Muscle of leg (tissue), 16 donors: ENCODE data around the gene TAF1B. TPM values are rescaled to one million over a fixed set of nuclear protein-coding genes. Genes with fewer than 3 reads are reported as not detected.

Source experiments
- DNase-seq: peaks from one replicate; pipeline ENCODE4 v3.0.0; 2013
- H3K27ac ChIP-seq: one replicate; pipeline ENCODE4 v1.5.1; 2013; ENCODE audit warnings: mild to moderate bottlenecking, low read length, control low read depth
- H3K27me3 ChIP-seq: one replicate; pipeline ENCODE4 v1.6.1; 2013; ENCODE audit warnings: low read length; ENCODE audit not compliant: control insufficient read depth, insufficient read depth
- H3K36me3 ChIP-seq: one replicate; pipeline ENCODE4 v1.6.1; 2013; ENCODE audit warnings: low read length; ENCODE audit not compliant: control insufficient read depth, insufficient read depth
- H3K4me1 ChIP-seq: one replicate; pipeline ENCODE4 v1.6.1; 2013; ENCODE audit warnings: low read length; ENCODE audit not compliant: control insufficient read depth, insufficient read depth
- H3K4me3 ChIP-seq: one replicate; pipeline ENCODE4 v1.5.1; 2013; ENCODE audit warnings: low read length, control low read depth
- H3K9me3 ChIP-seq: replicated peaks from 2 replicates; pipeline ENCODE4 v1.6.1; 2013; ENCODE audit warnings: low read depth, low read length; ENCODE audit not compliant: control insufficient read depth
- WGBS: methylation state at CpG from one replicate; pipeline ENCODE4 v1.1.5; 2013; ENCODE audit warnings: missing lambda C conversion rate; ENCODE audit not compliant: insufficient coverage; 5-methylcytosine and 5-hydroxymethylcytosine counted together
- long read RNA-seq, 11 donors: transcript quantifications; one replicate each; lab custom pipeline, GENCODE V29; 2026
- polyA plus RNA-seq, 8 donors: library from polyadenylated mRNA; unstranded; fragments of 120-200 nt; gene quantifications; one replicate each; pipeline versions ENCODE4 v1.2.1 to v1.2.3, GENCODE V29; 2013; ENCODE audit warnings: inconsistent platforms in 1 of 8, low replicate concordance in 1 of 8; ENCODE audit not compliant: insufficient read length in 8 of 8, insufficient read depth in 1 of 8
- total RNA-seq: library from RNA; stranded (reverse); fragments of 120-200 nt; gene quantifications from one replicate; pipeline ENCODE4 v1.2.4, GENCODE V29; 2013

Gene TAF1B
- total RNA-seq (12.9 TPM), polyA plus RNA-seq (10 to 100 TPM in 7 of 8 donors, 1 to 10 TPM in 1; 8.4 to 15.5 (median 11.0) TPM)
- long read RNA-seq, donor 1, result 0 reads
- long read RNA-seq, donor 2, result 0 reads
- long read RNA-seq, donor 3, partial matches to known transcripts, result 0 of 2 reads
- long read RNA-seq, donor 3, other reads (novel, unspliced or antisense), result 0 of 2 reads
- long read RNA-seq, donor 4, result 0 reads
- long read RNA-seq, donor 5, partial matches to known transcripts, result 0 of 2 reads
- long read RNA-seq, donor 5, other reads (novel, unspliced or antisense), result 0 of 2 reads
- long read RNA-seq, donor 6, partial matches to known transcripts, result 0 of 2 reads
- long read RNA-seq, donor 6, other reads (novel, unspliced or antisense), result 0 of 2 reads
- long read RNA-seq, donor 7, partial matches to known transcripts, result 0 of 3 reads
- long read RNA-seq, donor 7, other reads (novel, unspliced or antisense), result 0 of 3 reads
- long read RNA-seq, donor 8, result 0 reads
- long read RNA-seq, donor 9, partial matches to known transcripts, result 0 of 1 reads
- long read RNA-seq, donor 9, other reads (novel, unspliced or antisense), result 0 of 1 reads
- long read RNA-seq, donor 10, partial matches to known transcripts, result 0 of 1 reads
- long read RNA-seq, donor 10, other reads (novel, unspliced or antisense), result 0 of 1 reads
- long read RNA-seq, donor 11, result 0 reads

DNA sequence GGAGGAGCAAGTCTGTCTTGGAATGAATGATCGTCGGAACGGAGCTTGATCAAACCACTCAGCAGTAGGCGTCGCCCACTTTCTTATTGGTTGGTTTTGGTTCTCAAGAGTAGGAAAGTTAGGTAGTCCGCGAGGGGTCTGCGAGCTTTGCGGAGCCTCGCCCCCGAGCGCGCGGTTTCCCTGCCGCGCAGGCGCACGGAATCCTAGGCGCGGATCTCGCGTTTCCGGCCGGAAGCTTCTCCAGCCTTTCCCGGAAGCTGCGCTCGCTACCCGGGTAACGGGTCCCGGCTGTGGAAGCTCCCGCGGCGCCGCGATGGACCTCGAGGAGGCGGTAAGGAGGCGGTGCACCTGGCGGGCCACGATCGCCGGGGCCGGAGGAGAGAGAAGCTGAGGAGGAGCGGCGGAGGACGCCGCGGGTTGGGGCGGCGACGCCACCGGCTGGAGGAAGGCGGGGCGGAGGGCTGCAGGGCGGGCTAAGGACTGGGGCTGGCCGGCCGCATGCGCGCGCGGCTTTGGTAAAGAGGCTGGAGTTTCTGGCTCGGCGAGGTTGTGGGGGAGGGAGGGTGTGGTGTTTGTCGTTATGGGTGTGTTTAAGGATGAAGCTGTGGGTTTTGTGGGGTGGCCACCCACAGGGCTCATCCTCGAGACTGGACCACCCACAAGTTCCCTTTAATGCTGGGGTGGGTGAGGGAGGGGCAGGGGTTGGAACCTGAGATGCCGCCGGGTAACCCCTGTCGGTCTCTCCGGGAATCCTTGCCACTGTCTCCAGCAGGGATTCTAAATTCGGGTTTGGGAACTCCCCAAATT lies at the start of gene TAF1B:
TSS of gene TAF1B (plus strand) at position 246 of the 807 bp plus-strand sequence. CDS start at position 314, 68 bp downstream.
- under 1% methylated on average over 63 of the region's 70 CpGs for WGBS
- no peaks in the 10 kb centered on the region for H3K9me3 ChIP-seq
- H3K36me3 ChIP-seq, result peaks cover 9% of the 10 kb centered on the region
- DNase-seq, result peak; percentile 97
- peak within 1 kb of the TSS; percentile 91 for H3K27ac ChIP-seq
- H3K27me3 ChIP-seq, result no peaks in the 10 kb centered on the region
- H3K4me3 ChIP-seq, result peak within 1 kb of the TSS; percentile 75
- H3K4me1 ChIP-seq, result peaks cover 9% of the 10 kb centered on the region

DNA sequence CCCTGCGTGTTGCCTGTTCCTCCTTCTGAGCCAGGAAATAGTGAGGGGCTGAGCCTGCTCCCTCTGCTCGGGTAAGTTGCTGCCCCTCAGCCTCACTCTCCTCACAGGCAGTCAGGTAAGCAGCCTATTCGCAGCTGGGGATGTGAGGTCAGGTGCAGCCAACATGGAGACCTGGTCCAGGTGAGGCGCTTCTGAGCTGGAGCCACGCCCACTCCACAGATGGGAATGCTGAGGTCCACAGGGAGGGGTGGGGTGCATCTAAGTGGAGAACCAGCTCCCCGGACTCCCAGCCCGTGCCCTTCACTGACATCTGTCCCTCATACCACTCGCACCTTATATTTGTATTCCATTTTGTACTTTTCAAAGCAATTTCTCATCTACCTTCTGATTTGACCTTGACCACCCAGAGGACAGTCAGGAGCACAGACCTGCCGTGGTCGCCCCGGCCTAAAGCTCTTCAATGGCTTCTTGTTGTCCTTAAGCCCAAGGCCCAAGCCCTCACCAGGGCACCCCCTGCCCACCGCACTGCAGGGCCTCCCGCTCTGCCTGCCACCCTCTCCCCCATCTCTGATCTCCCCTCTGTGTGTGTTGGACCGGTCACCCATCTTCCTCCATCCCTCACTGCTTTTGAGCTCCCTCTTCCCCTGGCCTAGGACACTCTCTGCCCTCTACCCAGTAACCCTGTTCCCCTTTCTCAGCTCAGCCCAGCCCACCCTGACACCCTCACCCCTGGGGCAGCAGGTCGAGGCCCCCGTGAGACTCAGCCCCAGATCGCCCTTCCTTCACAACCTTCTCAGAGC lies 49.2 kb upstream of the TAF1B start:
- WGBS, result 93% methylated on average over 11 of the region's 17 CpGs
- Histone ChIP-seq H3K4me1 (peaks cover 8% of the 10 kb centered on the region), H3K27ac (no peak overlapping the region), H3K27me3 (no peaks in the 10 kb centered on the region), H3K4me3 (no peak overlapping the region), H3K9me3 (no peaks in the 10 kb centered on the region), H3K36me3 (no peaks in the 10 kb centered on the region)
- DNase-seq, result no peak

- Histone ChIP-seq H3K27ac (no peak overlapping the region), H3K36me3 (no peaks in the 10 kb centered on the region), H3K4me3 (no peak overlapping the region), H3K9me3 (no peaks in the 10 kb centered on the region), H3K27me3 (no peaks in the 10 kb centered on the region), H3K4me1 (peaks cover 17% of the 10 kb centered on the region)
- no peak for DNase-seq
- 57% methylated on average over 6 of the region's 6 CpGs for WGBS
These were observed 48.2 kb upstream of the TAF1B start for GRCh38 chr2:9795071-9795470.

DNA sequence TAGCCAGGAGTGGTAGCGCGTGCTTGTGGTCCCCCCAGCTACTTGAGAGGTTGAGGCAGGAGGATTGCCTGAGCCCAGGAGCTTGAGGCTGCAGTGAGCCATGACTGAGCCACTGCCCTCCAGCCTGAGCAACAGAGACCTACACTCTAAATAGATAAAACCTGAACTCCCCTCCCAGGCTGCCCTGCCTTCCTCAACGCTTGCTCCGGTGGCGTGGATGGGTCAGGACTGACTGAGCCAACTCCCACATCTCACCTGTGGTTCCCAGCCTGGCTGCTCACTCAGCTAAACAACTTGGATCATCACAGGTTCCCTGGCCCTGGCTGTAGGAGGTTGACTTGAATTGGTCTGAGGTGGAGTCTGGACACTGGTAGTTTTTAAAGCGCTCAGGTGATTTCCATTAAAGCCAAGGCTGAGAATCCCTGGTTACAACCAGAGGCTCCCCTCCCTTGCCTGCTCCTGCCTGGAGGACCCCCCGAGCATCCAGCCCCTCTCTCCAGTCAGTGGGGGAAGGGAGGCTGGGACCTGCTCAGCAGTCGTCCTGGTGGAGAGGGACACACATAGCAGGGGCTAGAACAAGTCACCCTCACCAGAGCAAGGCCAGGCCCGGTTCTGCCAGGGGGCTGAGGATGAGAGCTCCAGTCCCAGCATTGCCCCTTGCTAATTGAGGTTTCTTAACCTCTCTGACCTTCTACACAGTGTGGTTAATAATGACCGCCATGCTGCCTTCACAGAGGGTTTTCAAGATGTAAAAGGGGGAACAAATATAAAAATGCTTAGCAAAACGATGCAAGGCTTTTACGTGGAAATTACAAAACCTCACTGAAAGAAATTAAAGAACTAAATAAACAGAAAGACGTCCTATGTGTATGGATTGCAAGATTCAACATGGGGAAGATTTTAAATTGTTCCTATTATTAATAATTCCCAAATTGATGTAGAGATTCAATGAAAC lies 46.9 kb upstream of the TAF1B start:
- H3K4me1 ChIP-seq, result peaks cover 28% of the 10 kb centered on the region
- no peak overlapping the region for H3K4me3 ChIP-seq
- H3K36me3 ChIP-seq, result no peaks in the 10 kb centered on the region
- no peak overlapping the region for H3K27ac ChIP-seq
- 50% methylated on average over 2 of the region's 13 CpGs for WGBS
- H3K27me3 ChIP-seq, result no peaks in the 10 kb centered on the region
- H3K9me3 ChIP-seq, result no peaks in the 10 kb centered on the region
- DNase-seq, result no peak

DNA sequence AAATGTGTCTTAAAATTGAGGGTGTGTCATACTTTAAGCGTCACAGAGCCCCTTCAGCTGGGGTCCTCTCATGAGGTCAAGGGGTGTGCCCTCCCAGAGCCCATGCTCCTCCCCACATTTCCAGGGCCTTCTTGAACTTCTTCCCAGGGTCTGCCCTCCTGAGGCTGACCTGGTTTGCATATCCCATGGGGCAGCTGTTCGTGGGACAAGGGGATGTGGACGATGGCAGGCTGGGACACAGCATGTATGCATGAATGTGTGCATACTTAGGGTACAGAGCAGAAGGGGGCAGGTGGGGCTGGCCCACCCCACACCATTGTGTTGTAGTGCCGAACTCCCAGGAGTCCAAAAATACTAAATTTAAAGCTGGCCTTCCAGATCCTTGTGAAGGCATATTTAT lies 46.2 kb upstream of the TAF1B start:
- H3K27ac ChIP-seq, result no peak overlapping the region
- no peaks in the 10 kb centered on the region for H3K27me3 ChIP-seq
- no peak for DNase-seq
- WGBS, result no CpG with 5 or more reads among the region's 4 CpGs
- H3K4me3 ChIP-seq, result no peak overlapping the region
- H3K36me3 ChIP-seq, result no peaks in the 10 kb centered on the region
- H3K4me1 ChIP-seq, result peaks cover 31% of the 10 kb centered on the region
- H3K9me3 ChIP-seq, result no peaks in the 10 kb centered on the region

DNA sequence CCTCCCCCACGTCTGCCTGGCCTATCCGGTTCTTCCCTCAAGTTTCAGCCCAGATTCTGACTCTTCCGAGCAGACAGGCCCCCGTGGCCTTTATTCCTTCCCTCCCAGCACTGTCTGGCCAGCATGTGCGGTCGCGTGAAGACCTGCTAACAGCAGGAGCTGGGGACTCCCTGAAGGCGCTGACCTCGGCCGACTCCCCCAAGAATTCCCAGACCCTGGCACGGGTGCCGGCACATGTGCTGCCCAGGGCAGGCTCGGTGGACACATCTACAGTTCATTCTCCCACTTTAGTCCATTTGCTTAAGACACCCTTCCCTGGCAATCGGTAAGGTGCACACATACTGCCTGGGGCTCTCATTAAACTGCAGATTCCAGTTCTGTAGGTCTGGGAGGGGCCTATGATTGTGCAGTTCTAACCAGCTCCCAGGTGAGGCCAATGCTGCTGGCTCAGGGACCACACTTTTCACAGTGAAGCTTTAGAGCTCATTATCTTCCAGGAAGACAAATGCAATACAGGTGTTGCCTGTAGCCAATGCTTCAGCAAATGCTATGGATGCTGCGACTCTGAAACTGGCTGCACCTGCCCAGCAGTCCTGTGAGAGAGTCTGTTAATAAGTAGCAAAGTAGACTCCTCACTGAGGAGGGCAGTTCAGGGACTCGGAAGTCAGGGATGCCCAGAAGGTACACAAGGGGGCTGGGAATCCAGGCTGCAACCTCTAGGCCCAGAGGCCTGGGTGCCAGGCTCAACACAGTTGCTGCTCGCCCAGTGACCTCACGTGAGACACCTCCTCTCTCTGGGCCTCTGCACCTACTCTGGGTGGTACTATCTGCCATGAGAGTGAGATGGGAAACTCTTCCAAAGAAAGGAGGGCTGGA lies 45.4 kb upstream of the TAF1B start:
- Histone ChIP-seq H3K27ac (no peak overlapping the region), H3K4me1 (peaks cover 29% of the 10 kb centered on the region), H3K4me3 (no peak overlapping the region), H3K9me3 (no peaks in the 10 kb centered on the region), H3K36me3 (no peaks in the 10 kb centered on the region), H3K27me3 (no peaks in the 10 kb centered on the region)
- WGBS, result 60% methylated on average over 16 of the region's 18 CpGs
- DNase-seq, result no peak

DNA sequence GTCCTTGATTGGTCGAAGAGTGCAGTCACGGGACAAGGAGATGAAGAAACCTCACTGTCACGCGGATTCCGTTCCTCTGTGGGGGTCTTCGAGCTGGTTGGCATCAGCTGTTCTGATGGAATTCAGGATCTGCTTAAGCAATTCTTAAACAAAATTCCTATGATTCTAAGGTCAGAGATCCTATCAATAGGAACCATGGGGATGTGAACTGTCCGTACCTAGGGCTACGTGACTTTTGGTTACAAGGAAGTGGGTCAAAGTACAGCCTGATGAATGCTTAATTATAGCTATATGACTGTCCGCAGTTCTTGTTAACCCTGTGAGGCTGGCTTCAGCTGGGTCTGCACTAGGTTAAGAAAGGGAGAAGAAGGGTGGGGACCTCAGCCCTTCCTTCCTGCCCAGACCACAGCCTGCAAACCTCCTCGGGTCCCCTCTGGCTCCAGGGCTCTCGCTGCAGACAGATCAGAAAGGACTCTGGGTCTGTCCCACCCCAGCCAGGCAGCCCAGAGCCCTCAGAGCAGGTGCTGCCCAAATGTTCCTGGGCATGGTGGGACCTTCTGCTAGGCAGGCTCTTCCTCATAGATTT lies 44.2 kb upstream of the TAF1B start:
- Histone ChIP-seq H3K4me3 (no peak overlapping the region), H3K27ac (no peak overlapping the region), H3K4me1 (peaks cover 35% of the 10 kb centered on the region), H3K27me3 (no peaks in the 10 kb centered on the region), H3K9me3 (no peaks in the 10 kb centered on the region), H3K36me3 (no peaks in the 10 kb centered on the region)
- 33% methylated on average over 2 of the region's 11 CpGs for WGBS
- DNase-seq, result no peak
